Trophoblast cell (in vitro differentiated cells and primary cell): ENCODE measurements around the gene SEMA4A.

Experiments used
- DNase-seq, 2 donors: peaks; one replicate each; pipeline ENCODE4 v3.0.0-alpha.2; 2016
- H2AFZ ChIP-seq: 2 replicates; pipeline ENCODE4 v1.6.1; 2013; ENCODE audit warnings: low read length, moderate library complexity, mild to moderate bottlenecking; ENCODE audit not compliant: insufficient read depth, poor library complexity
- H2AK5ac ChIP-seq: 2 replicates; pipeline ENCODE4 v1.6.1; 2013; ENCODE audit warnings: mild to moderate bottlenecking, low read length
- H2BK120ac ChIP-seq: 2 replicates; pipeline ENCODE4 v1.6.1; 2013; ENCODE audit warnings: low read length, mild to moderate bottlenecking, moderate library complexity; ENCODE audit not compliant: insufficient read depth, poor library complexity
- H2BK12ac ChIP-seq: 2 replicates; pipeline ENCODE4 v1.6.1; 2013; ENCODE audit warnings: mild to moderate bottlenecking, low read length, moderate library complexity
- H2BK5ac ChIP-seq: 2 replicates; pipeline ENCODE4 v1.6.1; 2013; ENCODE audit warnings: low read length, low read depth, moderate library complexity, mild to moderate bottlenecking; ENCODE audit not compliant: poor library complexity
- H3K14ac ChIP-seq: 2 replicates; pipeline ENCODE4 v1.6.1; 2013; ENCODE audit warnings: mild to moderate bottlenecking, low read length
- H3K18ac ChIP-seq: 2 replicates; pipeline ENCODE4 v1.6.1; 2013; ENCODE audit warnings: mild to moderate bottlenecking, low read length
- H3K23ac ChIP-seq: 2 replicates; pipeline ENCODE4 v1.6.1; 2013; ENCODE audit warnings: low read length
- H3K27ac ChIP-seq: 2 replicates; pipeline ENCODE4 v1.5.1; 2013; ENCODE audit warnings: low read depth, mild to moderate bottlenecking, inconsistent platforms, low read length, moderate library complexity
- H3K27me3 ChIP-seq: 2 replicates; pipeline ENCODE4 v1.6.1; 2013; ENCODE audit warnings: inconsistent platforms, mild to moderate bottlenecking, low read length, moderate library complexity; ENCODE audit not compliant: insufficient read depth
- H3K36me3 ChIP-seq, 2 experiments: 1 replicate in 1 of 2; 2 replicates in 1 of 2; pipeline ENCODE4 v1.6.1; 2013; ENCODE audit warnings: low read length in 2 of 2, mild to moderate bottlenecking in 2 of 2, moderate library complexity in 1 of 2; ENCODE audit not compliant: insufficient read depth in 2 of 2, control insufficient read depth in 1 of 2
- H3K4ac ChIP-seq: 2 replicates; pipeline ENCODE4 v1.6.1; 2013; ENCODE audit warnings: low read depth, mild to moderate bottlenecking, low read length, moderate library complexity
- H3K4me1 ChIP-seq, 2 experiments: 1 replicate in 1 of 2; 2 replicates in 1 of 2; pipeline ENCODE4 v1.6.1; 2013; ENCODE audit warnings: low read length in 2 of 2, mild to moderate bottlenecking in 2 of 2, moderate library complexity in 1 of 2; ENCODE audit not compliant: insufficient read depth in 2 of 2, control insufficient read depth in 1 of 2
- H3K4me2 ChIP-seq: 2 replicates; pipeline ENCODE4 v1.6.1; 2013; ENCODE audit warnings: inconsistent platforms, mild to moderate bottlenecking, low read length, moderate library complexity
- H3K4me3 ChIP-seq: 2 replicates; pipeline ENCODE4 v1.5.1; 2013; ENCODE audit warnings: mild to moderate bottlenecking, low read depth, low read length, inconsistent platforms
- H3K79me1 ChIP-seq: one replicate; pipeline ENCODE4 v1.6.1; 2013; ENCODE audit warnings: low read length
- H3K79me2 ChIP-seq: 2 replicates; pipeline ENCODE4 v1.6.1; 2013; ENCODE audit warnings: low read length, mild to moderate bottlenecking; ENCODE audit not compliant: control insufficient read depth, insufficient read depth, poor library complexity
- H3K9ac ChIP-seq: 2 replicates; pipeline ENCODE4 v1.6.1; 2013; ENCODE audit warnings: mild to moderate bottlenecking, low read length
- H3K9me3 ChIP-seq: 2 replicates; pipeline ENCODE4 v1.6.1; 2013; ENCODE audit warnings: low read depth, mild to moderate bottlenecking, control low read depth, inconsistent platforms, low read length; ENCODE audit not compliant: insufficient read depth
- H4K12ac ChIP-seq: 2 replicates; pipeline ENCODE4 v1.6.1; 2013; ENCODE audit warnings: low read depth, mild to moderate bottlenecking, low read length, moderate library complexity
- H4K8ac ChIP-seq: 2 replicates; pipeline ENCODE4 v1.6.1; 2013; ENCODE audit warnings: low read depth, mild to moderate bottlenecking, low read length, moderate library complexity
- H4K91ac ChIP-seq: one replicate; pipeline ENCODE4 v1.6.1; 2013; ENCODE audit warnings: low read depth, mild to moderate bottlenecking, low read length, moderate library complexity
- WGBS: extraction: QIAGEN DNeasy Blood & Tissue Kit; methylation state at CpG from one replicate; pipeline ENCODE4 v1.1.7; 2013; ENCODE audit warnings: missing lambda C conversion rate; ENCODE audit not compliant: insufficient read length, insufficient coverage; ENCODE audit errors: extremely low coverage; 5-methylcytosine and 5-hydroxymethylcytosine counted together

The SEMA4A gene

DNA sequence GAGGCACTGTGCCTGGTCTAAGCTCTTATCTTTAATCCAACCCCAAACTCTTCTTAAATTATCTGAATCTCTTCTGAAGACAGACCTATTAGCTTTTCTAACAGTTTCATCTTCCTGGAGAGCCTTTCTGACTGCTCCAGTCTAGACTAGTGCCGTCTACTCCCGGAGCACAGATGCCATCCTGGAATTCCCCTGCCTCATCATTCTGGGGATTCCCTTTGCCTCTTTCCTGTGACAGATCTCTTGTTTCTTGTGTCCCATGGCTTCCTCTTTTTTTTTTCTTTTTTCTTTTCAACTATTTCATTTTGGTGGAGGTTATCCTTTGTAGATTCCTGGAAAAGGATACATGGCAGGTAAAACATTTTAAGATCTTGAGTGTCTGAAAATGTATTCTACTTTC, 11.7 kb downstream of the SEMA4A start:
- no peak overlapping the region for H3K4ac ChIP-seq
- DNase-seq: peak in 1 of 2 donors; percentile 57
- H3K36me3 ChIP-seq: no peaks in the 10 kb centered on the region
- peaks cover 2% of the 10 kb centered on the region for H3K79me2 ChIP-seq
- WGBS: no CpG with 5 or more reads among the region's 2 CpGs
- H3K79me1 ChIP-seq: peaks cover 3% of the 10 kb centered on the region
- no peak overlapping the region for H2BK120ac ChIP-seq
- no peak overlapping the region for H2AK5ac ChIP-seq
- H3K9me3 ChIP-seq: peaks cover 2% of the 10 kb centered on the region
- H3K4me2 ChIP-seq: no peak overlapping the region
- no peak overlapping the region for H2BK5ac ChIP-seq
- peaks cover 5 to 6% of the 10 kb centered on the region in 2 experiments for H3K4me1 ChIP-seq
- H3K18ac ChIP-seq: no peak overlapping the region
- H4K12ac ChIP-seq: no peak overlapping the region
- H3K9ac ChIP-seq: no peak overlapping the region
- H3K23ac ChIP-seq: no peak overlapping the region
- H3K4me3 ChIP-seq: no peak overlapping the region
- no peak overlapping the region for H4K8ac ChIP-seq
- H2AFZ ChIP-seq: no peak overlapping the region
- H3K27me3 ChIP-seq: no peaks in the 10 kb centered on the region
- no peak overlapping the region for H2BK12ac ChIP-seq
- H3K14ac ChIP-seq: no peak overlapping the region
- no peak overlapping the region for H4K91ac ChIP-seq
- no peak overlapping the region for H3K27ac ChIP-seq

DNA sequence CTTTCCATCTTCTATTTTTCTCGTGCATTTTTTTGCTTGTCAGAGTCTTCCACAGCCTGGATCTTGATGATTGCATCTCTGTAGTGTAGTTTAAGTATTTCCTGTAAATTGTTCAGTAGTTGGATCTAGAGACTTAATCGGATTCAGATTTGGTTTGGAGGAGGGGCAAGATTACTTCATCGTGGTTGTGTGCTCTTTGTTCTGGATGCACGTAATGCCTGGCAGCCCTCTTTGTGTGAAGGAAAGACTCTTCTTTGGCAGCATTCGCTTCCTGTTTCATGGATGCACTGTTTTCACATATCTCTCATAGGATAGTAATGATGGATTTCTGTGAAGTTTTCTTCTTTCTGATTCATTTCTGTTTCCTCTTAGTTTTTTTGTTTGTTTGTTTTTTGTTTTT, 14.2 kb downstream of the SEMA4A start:
- H3K14ac ChIP-seq: no peak overlapping the region
- no peak overlapping the region for H2BK120ac ChIP-seq
- no peak overlapping the region for H3K4me2 ChIP-seq
- peaks cover 2% of the 10 kb centered on the region for H3K9me3 ChIP-seq
- no peak overlapping the region for H3K4me3 ChIP-seq
- H3K36me3 ChIP-seq: no peaks in the 10 kb centered on the region
- H3K27me3 ChIP-seq: no peaks in the 10 kb centered on the region
- no peaks in the 10 kb centered on the region for H3K79me2 ChIP-seq
- H3K4ac ChIP-seq: no peak overlapping the region
- H3K79me1 ChIP-seq: no peaks in the 10 kb centered on the region
- no peak overlapping the region for H2AK5ac ChIP-seq
- no peak overlapping the region for H2BK5ac ChIP-seq
- H3K27ac ChIP-seq: no peak overlapping the region
- no peak overlapping the region for H3K9ac ChIP-seq
- no CpG with 5 or more reads among the region's 5 CpGs for WGBS
- no peak overlapping the region for H4K12ac ChIP-seq
- H3K4me1 ChIP-seq: no peaks in the 10 kb centered on the region
- no peak for DNase-seq
- H4K8ac ChIP-seq: no peak overlapping the region
- no peak overlapping the region for H2BK12ac ChIP-seq
- no peak overlapping the region for H3K18ac ChIP-seq
- H2AFZ ChIP-seq: no peak overlapping the region
- no peak overlapping the region for H4K91ac ChIP-seq
- H3K23ac ChIP-seq: no peak overlapping the region

DNA sequence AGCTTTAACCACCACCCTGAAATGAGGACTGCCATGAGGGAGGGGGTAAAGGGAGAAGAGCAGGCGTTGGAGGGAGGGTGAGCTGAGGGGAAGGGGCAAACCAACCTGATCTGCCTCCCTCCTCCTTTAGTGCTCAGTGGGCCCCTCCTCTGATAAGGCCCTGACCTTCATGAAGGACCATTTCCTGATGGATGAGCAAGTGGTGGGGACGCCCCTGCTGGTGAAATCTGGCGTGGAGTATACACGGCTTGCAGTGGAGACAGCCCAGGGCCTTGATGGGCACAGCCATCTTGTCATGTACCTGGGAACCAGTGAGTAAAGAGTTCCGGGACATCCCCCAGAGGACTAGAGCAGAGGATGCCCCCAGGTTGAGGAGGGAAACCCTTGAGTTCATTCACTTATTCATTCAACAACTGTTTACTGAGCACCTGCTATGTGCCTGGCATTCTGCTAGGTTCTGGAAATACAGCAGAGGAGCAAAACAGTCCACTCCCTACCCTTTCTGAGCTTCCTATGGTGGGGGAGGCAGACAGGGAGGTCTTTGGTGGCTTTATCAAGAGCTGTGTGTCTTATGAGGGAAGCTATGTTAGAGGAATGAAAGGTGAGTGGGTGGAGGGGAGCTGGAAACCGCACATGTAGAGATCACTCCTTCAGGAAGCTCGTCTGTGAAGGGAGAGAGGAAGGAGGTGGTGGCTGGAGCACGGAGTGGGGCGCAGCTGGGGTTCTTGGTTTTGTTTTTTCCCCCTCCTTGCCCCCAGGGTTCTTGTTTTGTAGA, 19.5 kb downstream of the SEMA4A start:
- WGBS: no CpG with 5 or more reads among the region's 9 CpGs
- no peaks in the 10 kb centered on the region for H3K27me3 ChIP-seq
- H4K12ac ChIP-seq: no peak overlapping the region
- H2BK5ac ChIP-seq: no peak overlapping the region
- H3K79me2 ChIP-seq: no peaks in the 10 kb centered on the region
- no peak overlapping the region for H2BK12ac ChIP-seq
- no peak overlapping the region for H2BK120ac ChIP-seq
- H3K23ac ChIP-seq: no peak overlapping the region
- H4K91ac ChIP-seq: no peak overlapping the region
- no peaks in the 10 kb centered on the region for H3K4me1 ChIP-seq
- H3K27ac ChIP-seq: no peak overlapping the region
- no peak overlapping the region for H3K4me2 ChIP-seq
- no peak overlapping the region for H3K4me3 ChIP-seq
- DNase-seq: no peak
- H3K9me3 ChIP-seq: no peaks in the 10 kb centered on the region
- no peak overlapping the region for H2AFZ ChIP-seq
- H4K8ac ChIP-seq: no peak overlapping the region
- no peak overlapping the region for H3K9ac ChIP-seq
- no peaks in the 10 kb centered on the region for H3K79me1 ChIP-seq
- H3K18ac ChIP-seq: no peak overlapping the region
- no peak overlapping the region for H2AK5ac ChIP-seq
- H3K4ac ChIP-seq: no peak overlapping the region
- H3K14ac ChIP-seq: no peak overlapping the region
- no peaks in the 10 kb centered on the region for H3K36me3 ChIP-seq

DNA sequence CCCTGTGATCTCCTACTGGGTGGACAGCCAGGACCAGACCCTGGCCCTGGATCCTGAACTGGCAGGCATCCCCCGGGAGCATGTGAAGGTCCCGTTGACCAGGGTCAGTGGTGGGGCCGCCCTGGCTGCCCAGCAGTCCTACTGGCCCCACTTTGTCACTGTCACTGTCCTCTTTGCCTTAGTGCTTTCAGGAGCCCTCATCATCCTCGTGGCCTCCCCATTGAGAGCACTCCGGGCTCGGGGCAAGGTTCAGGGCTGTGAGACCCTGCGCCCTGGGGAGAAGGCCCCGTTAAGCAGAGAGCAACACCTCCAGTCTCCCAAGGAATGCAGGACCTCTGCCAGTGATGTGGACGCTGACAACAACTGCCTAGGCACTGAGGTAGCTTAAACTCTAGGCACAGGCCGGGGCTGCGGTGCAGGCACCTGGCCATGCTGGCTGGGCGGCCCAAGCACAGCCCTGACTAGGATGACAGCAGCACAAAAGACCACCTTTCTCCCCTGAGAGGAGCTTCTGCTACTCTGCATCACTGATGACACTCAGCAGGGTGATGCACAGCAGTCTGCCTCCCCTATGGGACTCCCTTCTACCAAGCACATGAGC, 23.3 kb downstream of the SEMA4A start:
- no peaks in the 10 kb centered on the region for H3K36me3 ChIP-seq
- H3K4me1 ChIP-seq: peaks cover 2% of the 10 kb centered on the region in 2 experiments
- H3K27me3 ChIP-seq: no peaks in the 10 kb centered on the region
- H3K4me2 ChIP-seq: no peak overlapping the region
- H3K14ac ChIP-seq: no peak overlapping the region
- no peaks in the 10 kb centered on the region for H3K79me2 ChIP-seq
- no peak overlapping the region for H2AFZ ChIP-seq
- no peak overlapping the region for H3K23ac ChIP-seq
- H3K27ac ChIP-seq: no peak overlapping the region
- no peak overlapping the region for H2BK12ac ChIP-seq
- no peak overlapping the region for H2BK120ac ChIP-seq
- no peak overlapping the region for H2AK5ac ChIP-seq
- no peak overlapping the region for H4K91ac ChIP-seq
- H4K12ac ChIP-seq: no peak overlapping the region
- H2BK5ac ChIP-seq: no peak overlapping the region
- no peak overlapping the region for H3K9ac ChIP-seq
- peaks cover 3% of the 10 kb centered on the region for H3K79me1 ChIP-seq
- no CpG with 5 or more reads among the region's 12 CpGs for WGBS
- DNase-seq: no peak
- H3K18ac ChIP-seq: no peak overlapping the region
- no peak overlapping the region for H3K4ac ChIP-seq
- H3K4me3 ChIP-seq: no peak overlapping the region
- no peaks in the 10 kb centered on the region for H3K9me3 ChIP-seq
- no peak overlapping the region for H4K8ac ChIP-seq
